H9 (cell line): Measurements from ENCODE around the gene OR10H4. TPM values are rescaled to one million over a fixed set of nuclear protein-coding genes. Genes with fewer than 3 reads are reported as not detected.

Experiments used
- DNase-seq: peaks from one replicate; pipeline ENCODE4 v3.0.0-alpha.2; 2017
- H2AFZ ChIP-seq: one replicate; pipeline ENCODE4 v1.6.1; 2013; ENCODE audit warnings: mild to moderate bottlenecking, low read length, control low read depth, moderate library complexity
- H2AK5ac ChIP-seq: 2 replicates; pipeline ENCODE4 v1.6.1; 2013; ENCODE audit warnings: low read length, control low read depth, mixed read lengths; ENCODE audit not compliant: insufficient read length
- H2BK120ac ChIP-seq: one replicate; pipeline ENCODE4 v1.6.1; 2013; ENCODE audit warnings: low read depth, mild to moderate bottlenecking, low read length, control low read depth, inconsistent platforms; ENCODE audit not compliant: poor library complexity, severe bottlenecking
- H2BK12ac ChIP-seq: 2 replicates; pipeline ENCODE4 v1.6.1; 2013; ENCODE audit warnings: low read length, control low read depth, mixed read lengths, low read depth; ENCODE audit not compliant: insufficient read length
- H2BK15ac ChIP-seq: 2 replicates; pipeline ENCODE4 v1.6.1; 2013; ENCODE audit warnings: low read depth, low read length, control low read depth
- H2BK20ac ChIP-seq: one replicate; pipeline ENCODE4 v1.6.1; 2013; ENCODE audit warnings: low read depth, mild to moderate bottlenecking, low read length, control low read depth, inconsistent platforms; ENCODE audit not compliant: poor library complexity, severe bottlenecking
- H2BK5ac ChIP-seq: 2 replicates; pipeline ENCODE4 v1.6.1; 2013; ENCODE audit warnings: low read length, control low read depth, mixed read lengths; ENCODE audit not compliant: insufficient read length
- H3K14ac ChIP-seq: 2 replicates; pipeline ENCODE4 v1.6.1; 2013; ENCODE audit warnings: low read length, control low read depth; ENCODE audit not compliant: insufficient read depth
- H3K18ac ChIP-seq: 2 replicates; pipeline ENCODE4 v1.6.1; 2013; ENCODE audit warnings: low read depth, mild to moderate bottlenecking, mixed read lengths, low read length, control low read depth; ENCODE audit not compliant: insufficient read length
- H3K23ac ChIP-seq: 2 replicates; pipeline ENCODE4 v1.6.1; 2013; ENCODE audit warnings: low read length, control low read depth, mixed read lengths, low read depth; ENCODE audit not compliant: insufficient read length
- H3K23me2 ChIP-seq: 2 replicates; pipeline ENCODE4 v1.6.1; 2013; ENCODE audit warnings: low read depth, mild to moderate bottlenecking, mixed read lengths, low read length, control low read depth; ENCODE audit not compliant: insufficient read length, poor library complexity, severe bottlenecking
- H3K27ac ChIP-seq: 2 replicates; pipeline ENCODE4 v1.5.1; 2013; ENCODE audit warnings: low read length, control low read depth, mixed read lengths, low read depth; ENCODE audit not compliant: insufficient read length
- H3K27me3 ChIP-seq: 2 replicates; pipeline ENCODE4 v1.6.1; 2013; ENCODE audit warnings: low read length, control low read depth, inconsistent platforms; ENCODE audit not compliant: insufficient read depth
- H3K4ac ChIP-seq: 2 replicates; pipeline ENCODE4 v1.6.1; 2013; ENCODE audit warnings: low read depth, mild to moderate bottlenecking, control low read depth, inconsistent platforms, low read length, moderate library complexity
- H3K4me1 ChIP-seq: 2 replicates; pipeline ENCODE4 v1.6.1; 2013; ENCODE audit warnings: low read length, control low read depth, inconsistent platforms; ENCODE audit not compliant: insufficient read depth
- H3K4me2 ChIP-seq: 2 replicates; pipeline ENCODE4 v1.6.1; 2013; ENCODE audit warnings: low read length, control low read depth, mixed read lengths; ENCODE audit not compliant: insufficient read length, insufficient read depth
- H3K56ac ChIP-seq: 2 replicates; pipeline ENCODE4 v1.6.1; 2013; ENCODE audit warnings: low read depth, mild to moderate bottlenecking, mixed read lengths, low read length, control low read depth; ENCODE audit not compliant: insufficient read length
- H3K79me1 ChIP-seq: 2 replicates; pipeline ENCODE4 v1.6.1; 2013; ENCODE audit warnings: low read depth, mild to moderate bottlenecking, moderate library complexity, low read length, control low read depth, inconsistent platforms; ENCODE audit not compliant: insufficient read depth, poor library complexity, severe bottlenecking
- H3K79me2 ChIP-seq: 2 replicates; pipeline ENCODE4 v1.6.1; 2013; ENCODE audit warnings: low read length, control low read depth, inconsistent platforms; ENCODE audit not compliant: insufficient read depth
- H3K9ac ChIP-seq: 2 replicates; pipeline ENCODE4 v1.6.1; 2013; ENCODE audit warnings: low read length, control low read depth, mixed read lengths; ENCODE audit not compliant: insufficient read length; ENCODE audit errors: extremely low read depth
- H3K9me3 ChIP-seq: one replicate; pipeline ENCODE4 v1.6.1; 2013; ENCODE audit warnings: low read depth, low read length, inconsistent platforms; ENCODE audit not compliant: control insufficient read depth
- H3T11ph ChIP-seq: one replicate; pipeline ENCODE4 v1.6.1; 2013; ENCODE audit warnings: mild to moderate bottlenecking, low read length, control low read depth, inconsistent platforms
- H4K20me1 ChIP-seq: one replicate; pipeline ENCODE4 v1.6.1; 2013; ENCODE audit not compliant: control insufficient read depth, insufficient read length, insufficient read depth
- H4K5ac ChIP-seq: 2 replicates; pipeline ENCODE4 v1.6.1; 2013; ENCODE audit warnings: low read depth, mild to moderate bottlenecking, mixed read lengths, low read length, control low read depth; ENCODE audit not compliant: insufficient read length
- H4K8ac ChIP-seq: replicated peaks from 2 replicates; pipeline ENCODE4 v1.6.1; 2013; ENCODE audit warnings: low read length, control low read depth, mixed read lengths, low read depth; ENCODE audit not compliant: insufficient read length
- H4K91ac ChIP-seq: 2 replicates; pipeline ENCODE4 v1.6.1; 2013; ENCODE audit warnings: low read depth, mild to moderate bottlenecking, moderate library complexity, mixed read lengths, low read length, control low read depth; ENCODE audit not compliant: insufficient read length
- H3K27ac Mint-ChIP-seq, 3 experiments: 2 replicates in 2 of 3; 3 replicates in 1 of 3; pipeline ENCODE4 v1.8.0; 2020 to 2021; ENCODE audit warnings: mixed read lengths in 3 of 3, mild to moderate bottlenecking in 1 of 3, moderate library complexity in 1 of 3
- H3K27me3 Mint-ChIP-seq: 2 replicates; pipeline ENCODE4 v1.8.0; 2021; ENCODE audit warnings: low read depth, mild to moderate bottlenecking, moderate library complexity, mixed read lengths
- H3K36me3 Mint-ChIP-seq, 3 experiments: 2 replicates in 2 of 3; 3 replicates in 1 of 3; pipeline ENCODE4 v1.8.0; 2020 to 2021; ENCODE audit warnings: low read depth in 3 of 3, mixed read lengths in 3 of 3; ENCODE audit not compliant: insufficient read depth in 1 of 3
- H3K4me1 Mint-ChIP-seq, 2 experiments: 2 replicates each; pipeline ENCODE4 v1.8.0; 2020; ENCODE audit warnings: mixed read lengths in 2 of 2
- H3K4me3 Mint-ChIP-seq, 2 experiments: 2 replicates in 1 of 2; 3 replicates in 1 of 2; pipeline ENCODE4 v1.8.0; 2020 to 2021; ENCODE audit warnings: mild to moderate bottlenecking in 2 of 2, mixed read lengths in 2 of 2, moderate library complexity in 1 of 2
- H3K9me3 Mint-ChIP-seq, 2 experiments: 2 replicates in 1 of 2; 3 replicates in 1 of 2; pipeline ENCODE4 v1.8.0; 2020; ENCODE audit warnings: mild to moderate bottlenecking in 2 of 2, mixed read lengths in 2 of 2, moderate library complexity in 1 of 2
- WGBS: extraction: QIAGEN DNeasy Blood & Tissue Kit; methylation state at CpG from one replicate; pipeline ENCODE4 v1.1.7; 2013; ENCODE audit warnings: missing lambda C conversion rate, low lambda C conversion rate, mixed read lengths; ENCODE audit not compliant: insufficient read length; ENCODE audit errors: extremely low coverage; 5-methylcytosine and 5-hydroxymethylcytosine counted together
- total RNA-seq: library from RNA; stranded (reverse); gene quantifications from 2 replicates; pipeline ENCODE4 v1.2.1, GENCODE V29; 2021
- TF ChIP-seq, protein P1 (sequence below): fragments of 200-600 bp; sonication (generic); conservative IDR thresholded peaks from 3 replicates; pipeline ENCODE4 v1.8.0; 2021; ENCODE audit warnings: antibody characterized with exemption, mild to moderate bottlenecking

The OR10H4 gene
- total RNA-seq, 1 experiment from 2014 or later, result not detected

DNA sequence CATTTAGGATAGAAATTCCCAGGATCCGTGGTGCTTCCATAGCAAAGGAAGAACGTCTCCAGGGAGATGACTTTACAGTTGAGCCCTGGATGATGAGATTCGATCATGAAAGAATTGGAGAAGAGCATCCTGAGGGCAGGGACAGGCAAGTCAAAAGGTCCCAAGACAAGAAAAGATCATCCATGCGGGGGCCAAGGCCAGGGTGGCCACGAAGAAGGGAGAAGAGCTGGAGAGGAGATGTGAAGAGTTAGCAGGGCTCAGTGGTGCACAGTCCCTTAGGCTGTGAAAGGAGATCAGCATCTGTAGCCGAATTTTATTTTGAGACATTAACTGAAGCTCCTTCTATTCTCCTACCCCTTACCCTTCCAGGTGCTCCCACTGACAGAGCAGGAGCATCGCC lies 28.9 kb downstream of the OR10H4 start:
- H2AK5ac ChIP-seq, result no peak overlapping the region
- no peak overlapping the region for H3K56ac ChIP-seq
- Mint-ChIP-seq H3K9me3 (peaks cover 86 to 96% of the 10 kb centered on the region in 2 experiments), H3K4me1 (no peaks in the 10 kb centered on the region), H3K36me3 (peaks cover 0 to 29% (median 17%) of the 10 kb centered on the region in 3 experiments; a peak in 4 of 7 replicates), H3K4me3 (no peak overlapping the region), H3K27ac (no peak overlapping the region), H3K27me3 (no peaks in the 10 kb centered on the region)
- H2BK15ac ChIP-seq, result no peak overlapping the region
- H3K79me1 ChIP-seq, result no peaks in the 10 kb centered on the region
- H3T11ph ChIP-seq, result no peak overlapping the region
- no peak overlapping the region for H2BK20ac ChIP-seq
- no peaks in the 10 kb centered on the region for H3K23me2 ChIP-seq
- H3K9ac ChIP-seq, result no peak overlapping the region
- H3K4me2 ChIP-seq, result no peak overlapping the region
- H3K9me3 ChIP-seq, result peaks cover 81% of the 10 kb centered on the region
- H4K8ac ChIP-seq, result no peak overlapping the region
- no peaks in the 10 kb centered on the region for H3K27me3 ChIP-seq
- H3K18ac ChIP-seq, result no peak overlapping the region
- H2BK120ac ChIP-seq, result no peak overlapping the region
- TF ChIP-seq, protein P1, sequence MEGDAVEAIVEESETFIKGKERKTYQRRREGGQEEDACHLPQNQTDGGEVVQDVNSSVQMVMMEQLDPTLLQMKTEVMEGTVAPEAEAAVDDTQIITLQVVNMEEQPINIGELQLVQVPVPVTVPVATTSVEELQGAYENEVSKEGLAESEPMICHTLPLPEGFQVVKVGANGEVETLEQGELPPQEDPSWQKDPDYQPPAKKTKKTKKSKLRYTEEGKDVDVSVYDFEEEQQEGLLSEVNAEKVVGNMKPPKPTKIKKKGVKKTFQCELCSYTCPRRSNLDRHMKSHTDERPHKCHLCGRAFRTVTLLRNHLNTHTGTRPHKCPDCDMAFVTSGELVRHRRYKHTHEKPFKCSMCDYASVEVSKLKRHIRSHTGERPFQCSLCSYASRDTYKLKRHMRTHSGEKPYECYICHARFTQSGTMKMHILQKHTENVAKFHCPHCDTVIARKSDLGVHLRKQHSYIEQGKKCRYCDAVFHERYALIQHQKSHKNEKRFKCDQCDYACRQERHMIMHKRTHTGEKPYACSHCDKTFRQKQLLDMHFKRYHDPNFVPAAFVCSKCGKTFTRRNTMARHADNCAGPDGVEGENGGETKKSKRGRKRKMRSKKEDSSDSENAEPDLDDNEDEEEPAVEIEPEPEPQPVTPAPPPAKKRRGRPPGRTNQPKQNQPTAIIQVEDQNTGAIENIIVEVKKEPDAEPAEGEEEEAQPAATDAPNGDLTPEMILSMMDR, result no peak
- H3K23ac ChIP-seq, result no peak overlapping the region
- H2BK12ac ChIP-seq, result no peak overlapping the region
- no peaks in the 10 kb centered on the region for H3K4me1 ChIP-seq
- H3K4ac ChIP-seq, result no peak overlapping the region
- H2AFZ ChIP-seq, result no peak overlapping the region
- H3K79me2 ChIP-seq, result no peaks in the 10 kb centered on the region
- H4K5ac ChIP-seq, result no peak overlapping the region
- H3K27ac ChIP-seq, result no peak overlapping the region
- no peak overlapping the region for H3K14ac ChIP-seq
- H4K91ac ChIP-seq, result no peak overlapping the region
- DNase-seq, result no peak
- no peaks in the 10 kb centered on the region for H4K20me1 ChIP-seq
- WGBS, result no CpG with 5 or more reads among the region's 7 CpGs
- no peak overlapping the region for H2BK5ac ChIP-seq
